IgD-negative memory B cell (primary cell): ENCODE data around the gene KCNQ1. TPM values are rescaled to one million over a fixed set of nuclear protein-coding genes. Genes with fewer than 3 reads are reported as not detected.
"Not testable (repeated sequence)": the region's sequence is repeated elsewhere in the genome, so short reads cannot be mapped to it uniquely, and the experiment has no call there.

Source experiments
- H3K27ac Mint-ChIP-seq, 3 donors: one replicate each; pipeline ENCODE4 v1.8.0; 2020 to 2022; ENCODE audit warnings: mild to moderate bottlenecking in 3 of 3, mixed read lengths in 3 of 3, moderate library complexity in 1 of 3
- H3K27me3 Mint-ChIP-seq: one replicate; pipeline ENCODE4 v1.8.0; 2021; ENCODE audit warnings: mixed read lengths
- H3K36me3 Mint-ChIP-seq: one replicate; pipeline ENCODE4 v1.8.0; 2020; ENCODE audit warnings: mild to moderate bottlenecking, mixed read lengths
- H3K4me1 Mint-ChIP-seq, 3 donors: one replicate each; pipeline ENCODE4 v1.8.0; 2020 to 2022; ENCODE audit warnings: mixed read lengths in 3 of 3, mild to moderate bottlenecking in 1 of 3
- H3K4me3 Mint-ChIP-seq, 4 donors: one replicate each; pipeline ENCODE4 v1.8.0; 2020 to 2022; ENCODE audit warnings: mild to moderate bottlenecking in 4 of 4, mixed read lengths in 4 of 4, moderate library complexity in 3 of 4
- H3K9me3 Mint-ChIP-seq, 3 donors: one replicate each; pipeline ENCODE4 v1.8.0; 2020 to 2021; ENCODE audit warnings: mixed read lengths in 3 of 3, mild to moderate bottlenecking in 1 of 3
- polyA plus RNA-seq: library from polyadenylated mRNA; unstranded; fragments of 300-500 nt; fragmentation: Illumina TruSeq; gene quantifications from one replicate; pipeline ENCODE4 v1.2.3, GENCODE V29; 2021

The KCNQ1 gene
- polyA plus RNA-seq, 1 donor from 2014 or later: 20.5 TPM

GRCh38 chr11:2488004-2488403 lies 43.2 kb downstream of the KCNQ1 start:
- no peak overlapping the region for H3K27ac Mint-ChIP-seq
- no peaks in the 10 kb centered on the region for H3K27me3 Mint-ChIP-seq
- peaks cover 0 to 14% (median 4%) of the 10 kb centered on the region in 3 donors for H3K4me1 Mint-ChIP-seq
- H3K9me3 Mint-ChIP-seq: peaks cover 11 to 43% (median 31%) of the 10 kb centered on the region in 3 donors
- no peak overlapping the region for H3K4me3 Mint-ChIP-seq
- H3K36me3 Mint-ChIP-seq: peaks cover 15% of the 10 kb centered on the region

- Mint-ChIP-seq H3K4me1 (peaks cover 1 to 18% (median 3%) of the 10 kb centered on the region in 3 donors), H3K27me3 (no peaks in the 10 kb centered on the region), H3K36me3 (peaks cover 15% of the 10 kb centered on the region), H3K9me3 (peaks cover 19 to 43% (median 31%) of the 10 kb centered on the region in 3 donors), H3K4me3 (no peak overlapping the region), H3K27ac (no peak overlapping the region)
These were observed 44.3 kb downstream of the KCNQ1 start for GRCh38 chr11:2489083-2489482.

GRCh38 chr11:2497951-2498350 lies 53.1 kb downstream of the KCNQ1 start:
- peaks cover 13 to 28% (median 25%) of the 10 kb centered on the region in 3 donors for H3K9me3 Mint-ChIP-seq
- H3K27ac Mint-ChIP-seq, H3K27me3 Mint-ChIP-seq: not testable (repeated sequence)
- H3K4me1 Mint-ChIP-seq: peaks cover 5 to 24% (median 12%) of the 10 kb centered on the region in 3 donors
- H3K36me3 Mint-ChIP-seq: peaks cover 19% of the 10 kb centered on the region
- peak overlapping the region in 1 of 4 donors; percentile 12 for H3K4me3 Mint-ChIP-seq

- peaks cover 9 to 28% (median 25%) of the 10 kb centered on the region in 3 donors for H3K9me3 Mint-ChIP-seq
- H3K27ac Mint-ChIP-seq: no peak overlapping the region
- H3K4me3 Mint-ChIP-seq: no peak overlapping the region
- H3K4me1 Mint-ChIP-seq: peaks cover 5 to 24% (median 13%) of the 10 kb centered on the region in 3 donors
- no peaks in the 10 kb centered on the region for H3K27me3 Mint-ChIP-seq
- H3K36me3 Mint-ChIP-seq: peaks cover 19% of the 10 kb centered on the region
These were observed 53.9 kb downstream of the KCNQ1 start for GRCh38 chr11:2498750-2499149.

- H3K27ac Mint-ChIP-seq: peak overlapping the region in 1 of 3 donors; percentile 25
- H3K27me3 Mint-ChIP-seq: no peaks in the 10 kb centered on the region
- peaks cover 24 to 25% (median 25%) of the 10 kb centered on the region in 3 donors for H3K4me1 Mint-ChIP-seq
- peaks cover 4% of the 10 kb centered on the region for H3K36me3 Mint-ChIP-seq
- no peaks in the 10 kb centered on the region for H3K9me3 Mint-ChIP-seq
- H3K4me3 Mint-ChIP-seq: no peak overlapping the region
These were observed 62.5 kb downstream of the KCNQ1 start for GRCh38 chr11:2507212-2507901.

- Mint-ChIP-seq H3K27ac (peak overlapping the region in 1 of 3 donors; percentile 98), H3K9me3 (no peaks in the 10 kb centered on the region), H3K4me3 (no peak overlapping the region), H3K36me3 (peaks cover 2% of the 10 kb centered on the region), H3K4me1 (peaks cover 24 to 25% (median 25%) of the 10 kb centered on the region in 3 donors), H3K27me3 (no peaks in the 10 kb centered on the region)
These were observed 63.3 kb downstream of the KCNQ1 start for GRCh38 chr11:2507945-2508749.

GRCh38 chr11:2508793-2509192 lies 64.0 kb downstream of the KCNQ1 start:
- Mint-ChIP-seq H3K36me3 (peaks cover 2% of the 10 kb centered on the region), H3K27me3 (no peaks in the 10 kb centered on the region), H3K4me1 (peaks cover 23 to 25% (median 24%) of the 10 kb centered on the region in 3 donors), H3K9me3 (no peaks in the 10 kb centered on the region), H3K4me3 (no peak overlapping the region), H3K27ac (peak overlapping the region in 1 of 3 donors; percentile 98)

- no peaks in the 10 kb centered on the region for H3K27me3 Mint-ChIP-seq
- H3K27ac Mint-ChIP-seq: no peak overlapping the region
- H3K4me3 Mint-ChIP-seq: peak overlapping the region in 1 of 4 donors; percentile 63
- peaks cover 19 to 24% (median 21%) of the 10 kb centered on the region in 3 donors for H3K4me1 Mint-ChIP-seq
- peaks cover 2% of the 10 kb centered on the region for H3K36me3 Mint-ChIP-seq
- no peaks in the 10 kb centered on the region for H3K9me3 Mint-ChIP-seq
These were observed 64.7 kb downstream of the KCNQ1 start for GRCh38 chr11:2509481-2510001.

- peaks cover 13 to 20% (median 18%) of the 10 kb centered on the region in 3 donors for H3K4me1 Mint-ChIP-seq
- H3K4me3 Mint-ChIP-seq: no peak overlapping the region
- peak overlapping the region in 1 of 3 donors; percentile 16 for H3K27ac Mint-ChIP-seq
- H3K27me3 Mint-ChIP-seq: no peaks in the 10 kb centered on the region
- no peaks in the 10 kb centered on the region for H3K9me3 Mint-ChIP-seq
- no peaks in the 10 kb centered on the region for H3K36me3 Mint-ChIP-seq
These were observed 66.0 kb downstream of the KCNQ1 start for GRCh38 chr11:2510626-2511402.

GRCh38 chr11:2511421-2512369 lies 66.9 kb downstream of the KCNQ1 start:
- peak overlapping the region in 1 of 3 donors; percentile 16 for H3K27ac Mint-ChIP-seq

GRCh38 chr11:2512431-2513407 lies 67.9 kb downstream of the KCNQ1 start:
- no peaks in the 10 kb centered on the region for H3K9me3 Mint-ChIP-seq
- H3K4me3 Mint-ChIP-seq: peak overlapping the region in 1 of 4 donors; percentile 4

More at GRCh38 chr11:2511421-2512369, 66.9 kb downstream of the KCNQ1 start:
- H3K4me3 Mint-ChIP-seq: no peak overlapping the region
- no peaks in the 10 kb centered on the region for H3K9me3 Mint-ChIP-seq
- H3K4me1 Mint-ChIP-seq: peaks cover 11 to 15% (median 12%) of the 10 kb centered on the region in 3 donors
- no peaks in the 10 kb centered on the region for H3K36me3 Mint-ChIP-seq
- no peaks in the 10 kb centered on the region for H3K27me3 Mint-ChIP-seq

GRCh38 chr11:2513441-2513840 lies 68.6 kb downstream of the KCNQ1 start:
- Mint-ChIP-seq H3K4me3 (no peak overlapping the region), H3K36me3 (no peaks in the 10 kb centered on the region), H3K4me1 (peaks cover 5 to 9% (median 5%) of the 10 kb centered on the region in 3 donors), H3K27ac (peak overlapping the region in 1 of 3 donors; percentile 64), H3K9me3 (no peaks in the 10 kb centered on the region), H3K27me3 (no peaks in the 10 kb centered on the region)

More at GRCh38 chr11:2512431-2513407, 67.9 kb downstream of the KCNQ1 start:
- Mint-ChIP-seq H3K27me3 (no peaks in the 10 kb centered on the region), H3K36me3 (no peaks in the 10 kb centered on the region), H3K27ac (peak overlapping the region in 1 of 3 donors; percentile 64), H3K4me1 (peaks cover 5 to 9% (median 5%) of the 10 kb centered on the region in 3 donors)
